GM12891 (cell line): ENCODE results near the gene ERBB2.

Experiments
- POLR2A ChIP-seq: IDR thresholded peaks from 2 replicates; pipeline ENCODE4 v1.6.1; 2011; ENCODE audit warnings: low read depth, low read length, control low read depth
- POLR2AphosphoS5 ChIP-seq: IDR thresholded peaks from 2 replicates; pipeline ENCODE4 v1.6.1; 2011; ENCODE audit warnings: low read depth, low read length, control low read depth
- POU2F2 ChIP-seq: IDR thresholded peaks from 2 replicates; pipeline ENCODE4 v1.6.1; 2011; ENCODE audit warnings: low read depth, mild to moderate bottlenecking, control low read depth, low read length, moderate library complexity
- TAF1 ChIP-seq: IDR thresholded peaks from 2 replicates; pipeline ENCODE4 v1.6.1; 2011; ENCODE audit warnings: low read depth, low read length, control low read depth

- TF ChIP-seq TAF1 = no peak
- TF ChIP-seq POLR2A = peak; percentile 39; the same call in 1 of the 2 replicates
- TF ChIP-seq POU2F2 = no peak
- TF ChIP-seq POLR2AphosphoS5 = no peak
These were observed 53.8 kb downstream of the ERBB2 start for GRCh38 chr17:39753514-39754160.
